Activated T-helper 1 cell treated with anti-CD3 and anti-CD28 coated beads, Interleukin-2, amount 50 U/mL, for 16 hours (primary cell): ENCODE measurements around the gene KRTAP4-4.
"Not testable (repeated sequence)": the region's sequence is repeated elsewhere in the genome, so short reads cannot be mapped to it uniquely, and the experiment has no call there.

Experiments
- DNase-seq, 2 donors: peaks; one replicate each; pipeline ENCODE4 v3.0.0-alpha.2; 2020; ENCODE audit warnings: low read depth in 1 of 2, low spot score in 1 of 2

The KRTAP4-4 gene

GRCh38 chr17:41160648-41161047 is at the start of gene KRTAP4-4:
KRTAP4-4 (minus strand) TSS chr17:41160748; CDS start chr17:41160691, 57 bp downstream.
- no peak for DNase-seq

GRCh38 chr17:41199421-41200078 is 39.0 kb upstream of the KRTAP4-4 start:
- DNase-seq: no peak

GRCh38 chr17:41196068-41196467 is 35.5 kb upstream of the KRTAP4-4 start:
- DNase-seq: no peak

- no peak for DNase-seq
Measured at GRCh38 chr17:41190328-41190727, 29.8 kb upstream of the KRTAP4-4 start.

- DNase-seq: not testable (repeated sequence)
Measured at GRCh38 chr17:41189837-41190318, 29.3 kb upstream of the KRTAP4-4 start, which contains the start of gene KRTAP9-1. KRTAP9-1 (plus strand) TSS chr17:41189887; CDS start chr17:41189887, 0 bp downstream.

GRCh38 chr17:41186872-41187271 is 26.3 kb upstream of the KRTAP4-4 start:
- no peak for DNase-seq

- no peak for DNase-seq
Measured at GRCh38 chr17:41185001-41185400, 24.5 kb upstream of the KRTAP4-4 start.

- no peak for DNase-seq
Measured at GRCh38 chr17:41184480-41184961, 24.0 kb upstream of the KRTAP4-4 start, which contains the start of gene KRTAP4-1. KRTAP4-1 (minus strand) TSS chr17:41184911; CDS start chr17:41184854, 57 bp downstream.

- no peak for DNase-seq
Measured at GRCh38 chr17:41178843-41179616, 18.5 kb upstream of the KRTAP4-4 start.

- DNase-seq: no peak
Measured at GRCh38 chr17:41178341-41178740, 17.8 kb upstream of the KRTAP4-4 start.

GRCh38 chr17:41177727-41178271 is 17.3 kb upstream of the KRTAP4-4 start, which contains the start of gene KRTAP4-2:
KRTAP4-2 (minus strand) TSS chr17:41178221; CDS start chr17:41178164, 57 bp downstream.
- DNase-seq: no peak

- no peak for DNase-seq
Measured at GRCh38 chr17:41176744-41177387, 16.3 kb upstream of the KRTAP4-4 start.

GRCh38 chr17:41171886-41172285 is 11.3 kb upstream of the KRTAP4-4 start:
- no peak for DNase-seq

- DNase-seq: no peak
Measured at GRCh38 chr17:41168121-41168520, 7.6 kb upstream of the KRTAP4-4 start, which contains the start of gene KRTAP4-3. KRTAP4-3 (minus strand) TSS chr17:41168221; CDS start chr17:41168172, 49 bp downstream.

GRCh38 chr17:41167561-41167960 is 7.0 kb upstream of the KRTAP4-4 start:
- DNase-seq: no peak

GRCh38 chr17:41163828-41164227 is 3.3 kb upstream of the KRTAP4-4 start:
- no peak for DNase-seq

- DNase-seq: not testable (repeated sequence)
Measured at GRCh38 chr17:41160190-41160589, 358 bp downstream of the KRTAP4-4 start.

- DNase-seq: no peak
Measured at GRCh38 chr17:41153856-41154255, 6.7 kb downstream of the KRTAP4-4 start.

- DNase-seq: no peak
Measured at GRCh38 chr17:41151525-41151924, 9.0 kb downstream of the KRTAP4-4 start.

GRCh38 chr17:41150026-41150425 is 10.5 kb downstream of the KRTAP4-4 start:
- DNase-seq: no peak

GRCh38 chr17:41149652-41149985 is 10.9 kb downstream of the KRTAP4-4 start, which contains the start of gene KRTAP4-5:
KRTAP4-5 (minus strand) TSS chr17:41149825; CDS start chr17:41149767, 58 bp downstream.
- no peak for DNase-seq
